ENCODE results near the gene UCHL5.

DNA sequence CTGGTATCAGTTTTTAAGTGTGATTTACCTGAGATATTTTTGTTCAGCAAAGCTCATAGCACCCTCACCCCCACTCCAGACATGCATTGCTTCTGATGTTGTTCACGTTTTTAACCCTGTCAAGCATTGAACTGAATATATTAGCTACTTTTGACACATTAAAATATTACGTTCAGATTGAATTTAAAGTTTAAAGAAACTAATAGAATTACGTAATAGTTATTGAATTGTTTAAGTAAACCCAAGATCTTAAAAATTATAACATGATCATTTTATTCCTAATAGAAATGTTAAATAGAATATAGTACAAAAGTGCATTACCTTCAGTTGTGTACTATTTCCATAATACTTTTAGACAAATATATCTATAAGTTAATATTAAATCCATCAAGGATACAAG lies 27.2 kb upstream of the UCHL5 start:
- no peak for TF ChIP-seq EZH2phosphoT487 (IDR thresholded peaks at IDR 0.05; ENCODE audit: insufficient read depth, low read depth)
- TF ChIP-seq EZH2 (IDR thresholded peaks at IDR 0.05; ENCODE audit: insufficient read depth, poor library complexity, severe bottlenecking): no peak

Measured in GM23248 (cell line).